Neutrophil (primary cell): ENCODE measurements around the gene TKT.
A peak's percentile ranks its signal among the peaks of the same experiment; 100 is the strongest.

ENCODE experiments used
- H3K27ac ChIP-seq: fragments of 200-600 bp; sonication (generic); 2 replicates; pipeline ENCODE4 v1.5.1; 2016; ENCODE audit warnings: mild to moderate bottlenecking, moderate library complexity
- H3K27me3 ChIP-seq: fragments of 200-600 bp; sonication (generic); 2 replicates; pipeline ENCODE4 v1.6.0; 2016; ENCODE audit warnings: mild to moderate bottlenecking
- H3K36me3 ChIP-seq: fragments of 200-600 bp; sonication (generic); 2 replicates; pipeline ENCODE4 v1.5.1; 2017
- H3K4me1 ChIP-seq, 2 experiments: fragments of 200-600 bp in 1 of 2; sonication (generic) in 1 of 2; 1 replicate in 1 of 2; 2 replicates in 1 of 2; pipeline versions ENCODE4 v1.5.1 to v1.6.1; 2013 to 2016; ENCODE audit warnings: low read depth in 1 of 2, low read length in 1 of 2, mild to moderate bottlenecking in 1 of 2, moderate library complexity in 1 of 2; ENCODE audit not compliant: control insufficient read depth in 1 of 2, insufficient read depth in 1 of 2
- H3K4me3 ChIP-seq, 2 experiments: fragments of 200-600 bp in 1 of 2; sonication (generic) in 1 of 2; 1 replicate in 1 of 2; 2 replicates in 1 of 2; pipeline ENCODE4 v1.5.1; 2013 to 2016; ENCODE audit warnings: low read depth in 1 of 2, low read length in 1 of 2, mild to moderate bottlenecking in 1 of 2, moderate library complexity in 1 of 2
- H3K9me3 ChIP-seq: fragments of 200-600 bp; sonication (generic); 2 replicates; pipeline ENCODE4 v1.5.1; 2016
- TF ChIP-seq, protein P1 (sequence below): fragments of 200-600 bp; sonication (generic); IDR thresholded peaks from 2 replicates; pipeline ENCODE4 v1.5.1; 2016; ENCODE audit warnings: antibody characterized with exemption

TKT gene

DNA sequence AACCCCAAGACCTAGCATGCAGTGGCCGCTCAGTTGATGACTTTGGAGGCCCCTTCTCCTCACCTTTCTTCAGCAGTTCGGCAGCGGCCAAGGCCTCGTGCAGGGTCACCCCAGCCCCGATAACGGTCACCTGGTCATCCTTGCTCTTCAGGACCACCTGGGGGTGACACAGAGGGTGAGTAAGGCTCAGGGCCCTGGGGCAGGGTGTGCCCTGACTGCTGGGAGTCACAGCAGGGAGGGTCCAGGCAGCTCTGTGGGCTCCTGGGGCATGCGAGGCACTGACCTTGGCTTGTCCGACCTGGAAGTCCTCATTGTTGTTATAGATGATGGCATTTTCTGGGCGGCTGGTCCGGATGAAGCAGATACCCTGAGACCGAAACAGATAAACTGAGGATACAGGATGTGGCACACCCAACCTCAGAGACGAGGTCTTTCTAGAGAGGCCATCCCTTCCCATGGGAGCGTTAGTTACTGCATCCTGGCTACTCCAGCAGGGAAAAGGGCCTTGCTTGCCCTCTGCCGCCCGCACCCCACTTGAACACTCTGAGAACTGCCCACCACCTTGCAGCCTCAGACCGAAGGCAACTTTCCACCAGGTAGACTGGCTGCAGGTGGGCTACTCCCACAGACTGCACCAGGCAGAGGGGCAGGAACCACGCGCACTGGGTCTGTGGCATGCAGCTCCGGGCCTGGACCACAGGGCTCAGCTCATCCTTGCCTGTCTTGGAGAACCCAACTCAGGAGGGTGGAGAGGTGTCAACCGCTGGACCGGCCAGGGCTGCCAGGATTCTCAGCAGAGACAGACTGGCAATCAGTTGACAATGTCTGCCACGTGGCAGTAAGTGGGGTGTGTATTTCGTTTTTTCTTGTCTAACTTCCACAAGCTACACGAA, 27.6 kb downstream of the TKT start:
- H3K4me3 ChIP-seq, result no peak overlapping the region
- peaks cover 16% of the 10 kb centered on the region for H3K9me3 ChIP-seq
- TF ChIP-seq, protein P1, sequence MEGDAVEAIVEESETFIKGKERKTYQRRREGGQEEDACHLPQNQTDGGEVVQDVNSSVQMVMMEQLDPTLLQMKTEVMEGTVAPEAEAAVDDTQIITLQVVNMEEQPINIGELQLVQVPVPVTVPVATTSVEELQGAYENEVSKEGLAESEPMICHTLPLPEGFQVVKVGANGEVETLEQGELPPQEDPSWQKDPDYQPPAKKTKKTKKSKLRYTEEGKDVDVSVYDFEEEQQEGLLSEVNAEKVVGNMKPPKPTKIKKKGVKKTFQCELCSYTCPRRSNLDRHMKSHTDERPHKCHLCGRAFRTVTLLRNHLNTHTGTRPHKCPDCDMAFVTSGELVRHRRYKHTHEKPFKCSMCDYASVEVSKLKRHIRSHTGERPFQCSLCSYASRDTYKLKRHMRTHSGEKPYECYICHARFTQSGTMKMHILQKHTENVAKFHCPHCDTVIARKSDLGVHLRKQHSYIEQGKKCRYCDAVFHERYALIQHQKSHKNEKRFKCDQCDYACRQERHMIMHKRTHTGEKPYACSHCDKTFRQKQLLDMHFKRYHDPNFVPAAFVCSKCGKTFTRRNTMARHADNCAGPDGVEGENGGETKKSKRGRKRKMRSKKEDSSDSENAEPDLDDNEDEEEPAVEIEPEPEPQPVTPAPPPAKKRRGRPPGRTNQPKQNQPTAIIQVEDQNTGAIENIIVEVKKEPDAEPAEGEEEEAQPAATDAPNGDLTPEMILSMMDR, result no peak
- H3K27me3 ChIP-seq, result no peaks in the 10 kb centered on the region
- no peaks in the 10 kb centered on the region for H3K4me1 ChIP-seq
- peaks cover 100% of the 10 kb centered on the region for H3K36me3 ChIP-seq
- peak overlapping the region; percentile 97 for H3K27ac ChIP-seq

DNA sequence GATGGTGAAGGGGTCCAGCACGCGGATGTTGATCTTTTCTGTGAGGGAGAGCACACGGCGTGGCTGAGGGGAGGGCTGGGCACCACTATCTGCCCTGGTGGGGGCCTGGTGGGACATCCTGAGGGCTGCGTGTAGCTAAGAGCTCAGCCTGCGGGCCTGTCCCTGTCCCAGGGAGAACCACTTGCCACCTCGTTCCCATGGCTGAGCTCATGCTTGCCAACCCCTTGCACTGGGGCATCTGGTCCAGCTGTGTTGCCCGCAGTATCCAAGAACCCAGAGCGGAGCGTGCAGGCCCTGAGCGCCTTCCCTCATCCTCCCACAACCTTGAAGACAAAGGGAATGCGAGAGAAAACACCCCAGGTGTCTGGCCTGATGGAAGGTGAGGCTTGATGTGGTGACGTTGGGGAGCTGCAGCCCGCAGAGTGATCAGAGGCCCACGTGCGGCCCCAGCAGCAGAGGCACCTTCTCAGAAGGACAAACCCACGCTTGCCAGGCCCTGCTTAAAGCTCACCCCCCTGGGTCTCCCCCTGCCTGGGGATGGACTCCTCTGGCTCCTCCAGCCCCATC, 28.9 kb downstream of the TKT start:
- peaks cover 16% of the 10 kb centered on the region for H3K9me3 ChIP-seq
- H3K4me1 ChIP-seq, result no peaks in the 10 kb centered on the region
- no peak overlapping the region for H3K4me3 ChIP-seq
- H3K36me3 ChIP-seq, result peaks cover 100% of the 10 kb centered on the region
- peak overlapping the region; percentile 97 for H3K27ac ChIP-seq
- TF ChIP-seq, protein P1, result no peak
- H3K27me3 ChIP-seq, result no peaks in the 10 kb centered on the region

DNA sequence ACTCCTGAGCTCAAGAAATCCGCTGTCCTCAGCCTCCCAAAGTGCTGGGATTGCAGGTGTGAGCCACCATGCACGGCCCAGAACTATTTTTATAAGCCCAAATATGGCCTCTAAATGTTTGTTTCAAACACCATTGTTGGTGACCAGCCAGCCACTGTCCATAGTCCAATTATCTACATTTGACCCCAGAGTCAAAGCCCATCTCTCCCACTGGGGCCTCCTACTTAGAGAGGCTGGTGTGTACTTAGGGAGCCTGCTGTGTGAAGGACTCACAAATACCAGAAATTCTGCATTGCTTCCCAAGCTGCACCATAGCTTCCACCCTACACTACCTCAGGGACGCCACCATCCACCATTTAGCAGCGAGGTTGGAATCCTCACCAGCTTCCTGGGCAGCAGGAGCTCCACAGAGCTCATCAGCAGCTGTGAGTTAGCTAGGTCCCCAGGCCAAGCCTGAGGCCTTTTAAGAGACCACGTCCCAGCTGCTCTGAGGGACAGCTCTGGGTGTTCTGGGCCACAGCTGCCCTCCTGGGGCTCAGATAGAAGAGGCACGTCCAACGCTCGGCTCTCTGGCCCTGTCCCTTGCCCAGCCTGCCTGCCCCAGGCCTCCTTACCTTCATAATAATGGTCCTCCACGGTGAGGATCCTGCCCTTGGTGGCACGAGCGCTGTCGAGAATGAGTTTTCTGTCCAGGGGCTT, 29.5 kb downstream of the TKT start:
- TF ChIP-seq, protein P1, result no peak
- H3K4me3 ChIP-seq, result no peak overlapping the region
- H3K36me3 ChIP-seq, result peaks cover 100% of the 10 kb centered on the region
- peaks cover 16% of the 10 kb centered on the region for H3K9me3 ChIP-seq
- peak overlapping the region; percentile 97 for H3K27ac ChIP-seq
- no peaks in the 10 kb centered on the region for H3K27me3 ChIP-seq
- no peaks in the 10 kb centered on the region for H3K4me1 ChIP-seq

DNA sequence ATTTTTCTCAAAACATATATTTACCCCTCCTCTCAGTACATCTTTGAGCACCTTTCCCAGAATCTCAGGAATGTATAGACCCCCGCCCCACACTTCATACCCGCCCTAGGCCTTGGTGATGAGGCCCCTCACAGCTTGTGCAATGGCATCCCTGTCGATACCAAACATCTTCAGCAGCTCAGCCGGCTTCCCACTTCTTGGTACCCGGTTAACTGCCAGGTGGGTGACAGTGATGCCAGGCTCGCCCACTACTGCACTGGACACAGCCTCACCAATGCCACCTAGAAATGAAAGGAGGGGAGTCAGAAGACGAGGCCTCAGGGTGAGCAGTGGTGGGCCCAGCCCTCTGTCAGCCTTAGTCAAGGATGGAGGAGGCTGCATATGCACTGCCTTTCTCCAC, 30.2 kb downstream of the TKT start:
- peaks cover 94% of the 10 kb centered on the region for H3K36me3 ChIP-seq
- H3K4me1 ChIP-seq, result no peaks in the 10 kb centered on the region
- peak overlapping the region; percentile 97 for H3K27ac ChIP-seq
- TF ChIP-seq, protein P1, result no peak
- peaks cover 16% of the 10 kb centered on the region for H3K9me3 ChIP-seq
- H3K27me3 ChIP-seq, result no peaks in the 10 kb centered on the region
- no peak overlapping the region for H3K4me3 ChIP-seq

DNA sequence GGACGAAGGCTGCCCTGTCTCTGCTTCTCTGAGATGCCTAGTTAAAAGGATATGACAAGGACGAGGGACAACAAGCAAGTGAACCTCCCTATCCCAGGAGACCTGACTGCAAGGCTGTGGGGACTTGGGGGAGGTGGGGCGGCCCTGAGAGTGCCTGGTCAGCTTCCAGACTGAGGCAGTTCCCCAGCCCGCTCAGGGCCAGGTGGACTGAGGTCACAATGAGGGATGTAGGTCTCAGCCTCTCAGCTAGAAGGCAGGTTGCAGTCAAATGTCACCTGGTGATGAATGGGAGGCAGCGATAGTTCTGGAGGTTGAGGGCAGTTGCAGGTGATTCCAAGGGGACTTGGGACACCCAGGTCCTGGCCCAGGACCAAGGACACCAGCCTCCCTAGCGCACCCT, 30.6 kb downstream of the TKT start:
- Histone ChIP-seq H3K4me3 (no peak overlapping the region), H3K9me3 (peaks cover 16% of the 10 kb centered on the region), H3K36me3 (peaks cover 92% of the 10 kb centered on the region), H3K27ac (peak overlapping the region; percentile 97), H3K4me1 (peaks cover 0 to under 1% of the 10 kb centered on the region in 2 experiments), H3K27me3 (no peaks in the 10 kb centered on the region)
- TF ChIP-seq, protein P1, result no peak
